ENCODE results near the gene HEBP2.
A peak's percentile ranks its signal among the peaks of the same experiment; 100 is the strongest.

Gene HEBP2

DNA sequence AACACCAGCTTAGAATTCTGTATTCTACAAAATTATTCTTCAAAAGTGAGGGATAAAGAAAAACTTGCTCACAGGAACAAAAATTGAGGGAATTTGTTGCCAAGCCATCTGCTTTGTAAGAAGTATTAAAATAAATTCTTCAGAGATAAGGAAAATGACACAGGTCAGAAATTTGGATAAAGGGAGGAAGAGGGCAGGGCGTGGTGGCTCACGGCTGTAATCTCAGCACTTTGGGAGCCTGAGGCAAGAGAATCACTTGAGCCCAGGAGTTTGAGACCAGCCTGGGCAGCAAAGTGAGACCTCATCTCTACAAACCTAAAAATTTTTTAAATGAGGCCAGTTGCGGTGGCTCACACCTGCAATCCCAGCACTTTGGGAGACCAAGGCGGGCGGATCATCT is 14.5 kb upstream of the HEBP2 start:
- no peak overlapping the region for H3K27ac ChIP-seq (ENCODE audit: low read length)
- H3K27me3 ChIP-seq (ENCODE audit: low read depth, low read length), result no peaks in the 10 kb centered on the region
- no peak overlapping the region for H3K4me2 ChIP-seq (ENCODE audit: low read length)
- TF ChIP-seq CTCF (IDR thresholded peaks at IDR 0.05; ENCODE audit: low read depth, low read length) (no peak), EZH2phosphoT487 (IDR thresholded peaks at IDR 0.05; ENCODE audit: low read depth) (no peak)
- H2AFZ ChIP-seq (ENCODE audit: low read depth, low read length), result no peak overlapping the region
- H3K9me3 ChIP-seq (ENCODE audit: insufficient read depth, low read length), result no peaks in the 10 kb centered on the region
- H3K4me3 ChIP-seq (ENCODE audit: low read length), result no peak overlapping the region
- H3K4me1 ChIP-seq (ENCODE audit: low read length), result peaks cover 8% of the 10 kb centered on the region
- H3K79me2 ChIP-seq (ENCODE audit: low read length), result no peaks in the 10 kb centered on the region
- no peaks in the 10 kb centered on the region for H3K36me3 ChIP-seq (replicated peaks; ENCODE audit: low read depth, low read length)
- H3K9ac ChIP-seq (ENCODE audit: low read length), result no peak overlapping the region
- no peaks in the 10 kb centered on the region for H4K20me1 ChIP-seq (ENCODE audit: insufficient read depth, low read length)

GRCh38 chr6:138393871-138394783 is 9.9 kb upstream of the HEBP2 start:
- no peaks in the 10 kb centered on the region for H3K27me3 ChIP-seq (ENCODE audit: low read depth, low read length)
- no peak for TF ChIP-seq EZH2phosphoT487 (IDR thresholded peaks at IDR 0.05; ENCODE audit: low read depth)
- TF ChIP-seq CTCF (IDR thresholded peaks at IDR 0.05; ENCODE audit: low read depth, low read length), result no peak
- H3K4me1 ChIP-seq (ENCODE audit: low read length), result peaks cover 8% of the 10 kb centered on the region
- H3K4me3 ChIP-seq (ENCODE audit: low read length), result no peak overlapping the region
- H4K20me1 ChIP-seq (ENCODE audit: insufficient read depth, low read length), result no peaks in the 10 kb centered on the region
- no peaks in the 10 kb centered on the region for H3K79me2 ChIP-seq (ENCODE audit: low read length)
- peak overlapping the region; percentile 9; the same call in 1 of the 2 replicates for H3K4me2 ChIP-seq (ENCODE audit: low read length)
- H2AFZ ChIP-seq (ENCODE audit: low read depth, low read length), result no peak overlapping the region; the same call in 1 of the 2 replicates
- no peaks in the 10 kb centered on the region for H3K36me3 ChIP-seq (replicated peaks; ENCODE audit: low read depth, low read length)
- H3K27ac ChIP-seq (ENCODE audit: low read length), result no peak overlapping the region
- no peaks in the 10 kb centered on the region for H3K9me3 ChIP-seq (ENCODE audit: insufficient read depth, low read length)
- no peak overlapping the region for H3K9ac ChIP-seq (ENCODE audit: low read length)

DNA sequence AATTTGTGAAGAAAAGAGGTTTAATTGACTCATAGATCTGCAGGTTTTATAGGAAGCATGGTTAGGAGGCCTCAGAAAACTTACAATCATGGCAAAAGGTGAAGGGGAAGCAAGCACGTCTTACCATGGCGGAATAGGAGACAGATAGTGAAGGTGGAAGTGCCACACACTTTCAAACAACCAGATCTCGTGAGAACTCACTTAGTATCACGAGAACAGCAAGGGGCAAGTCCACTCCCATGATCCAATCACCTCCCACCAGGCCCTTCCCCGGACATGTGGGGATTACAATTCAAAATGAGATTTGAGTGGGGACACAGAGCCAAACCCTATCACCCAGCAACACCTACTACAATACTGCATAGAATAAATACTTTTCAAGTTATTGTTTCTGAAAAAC is 7.3 kb upstream of the HEBP2 start:
- H3K4me1 ChIP-seq (ENCODE audit: low read length), result peaks cover 8% of the 10 kb centered on the region
- no peak overlapping the region for H3K27ac ChIP-seq (ENCODE audit: low read length)
- H4K20me1 ChIP-seq (ENCODE audit: insufficient read depth, low read length), result no peaks in the 10 kb centered on the region
- H3K36me3 ChIP-seq (replicated peaks; ENCODE audit: low read depth, low read length), result no peaks in the 10 kb centered on the region
- TF ChIP-seq CTCF (IDR thresholded peaks at IDR 0.05; ENCODE audit: low read depth, low read length) (no peak), EZH2phosphoT487 (IDR thresholded peaks at IDR 0.05; ENCODE audit: low read depth) (no peak)
- H3K4me2 ChIP-seq (ENCODE audit: low read length), result no peak overlapping the region
- H3K9ac ChIP-seq (ENCODE audit: low read length), result no peak overlapping the region
- no peak overlapping the region for H2AFZ ChIP-seq (ENCODE audit: low read depth, low read length)
- H3K79me2 ChIP-seq (ENCODE audit: low read length), result no peaks in the 10 kb centered on the region
- H3K9me3 ChIP-seq (ENCODE audit: insufficient read depth, low read length), result no peaks in the 10 kb centered on the region
- H3K27me3 ChIP-seq (ENCODE audit: low read depth, low read length), result no peaks in the 10 kb centered on the region
- H3K4me3 ChIP-seq (ENCODE audit: low read length), result no peak overlapping the region

DNA sequence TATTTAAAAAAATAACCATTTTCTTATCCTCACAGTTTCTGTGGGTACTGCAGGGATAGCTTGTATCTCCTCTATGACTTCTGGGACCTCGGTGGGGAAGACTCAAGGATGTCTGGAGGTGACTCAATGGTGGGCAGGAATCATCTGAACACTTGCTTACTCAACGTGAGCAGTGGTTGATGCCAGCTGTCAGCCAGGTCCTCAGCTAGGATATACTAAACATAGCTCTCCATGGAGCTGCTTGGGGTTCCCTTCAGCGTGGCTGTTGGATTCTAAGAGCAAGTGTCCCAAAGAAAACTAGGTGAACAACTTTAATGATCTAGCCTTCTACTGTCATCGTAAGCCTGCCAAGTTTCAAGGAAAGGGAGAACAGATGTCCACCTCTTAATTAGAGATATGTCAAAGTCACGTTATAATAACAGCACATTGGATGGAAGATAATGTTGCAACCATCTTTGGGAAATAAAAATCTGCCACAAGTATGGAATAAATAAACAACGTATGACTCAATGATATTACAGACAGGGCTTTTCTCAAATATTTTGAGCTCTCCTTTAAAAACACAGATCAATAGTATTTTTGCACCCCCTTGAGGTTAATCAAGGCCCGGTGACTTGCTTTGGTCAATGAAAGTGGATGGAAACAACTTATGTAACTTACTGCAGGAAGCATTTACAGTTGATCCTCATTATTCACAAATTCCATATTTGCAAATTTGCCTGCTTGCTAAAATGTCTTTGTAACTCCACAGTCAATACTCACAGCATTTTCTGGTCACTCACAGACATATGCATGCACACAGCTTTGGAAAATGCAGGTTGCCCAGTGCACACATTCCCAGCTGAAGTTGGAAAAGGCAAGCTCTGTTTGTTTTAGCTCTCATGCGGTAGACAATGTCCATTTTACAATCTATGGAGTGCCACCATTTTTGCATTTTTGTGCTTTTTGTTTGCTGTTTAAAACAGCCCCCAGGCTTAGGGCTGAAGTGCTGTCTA is 6.6 kb upstream of the HEBP2 start:
- H3K4me1 ChIP-seq (ENCODE audit: low read length), result peaks cover 8% of the 10 kb centered on the region
- no peaks in the 10 kb centered on the region for H3K36me3 ChIP-seq (replicated peaks; ENCODE audit: low read depth, low read length)
- no peak overlapping the region for H3K27ac ChIP-seq (ENCODE audit: low read length)
- H3K9me3 ChIP-seq (ENCODE audit: insufficient read depth, low read length), result no peaks in the 10 kb centered on the region
- TF ChIP-seq EZH2phosphoT487 (IDR thresholded peaks at IDR 0.05; ENCODE audit: low read depth), result no peak
- TF ChIP-seq CTCF (IDR thresholded peaks at IDR 0.05; ENCODE audit: low read depth, low read length), result no peak
- no peaks in the 10 kb centered on the region for H3K27me3 ChIP-seq (ENCODE audit: low read depth, low read length)
- H4K20me1 ChIP-seq (ENCODE audit: insufficient read depth, low read length), result no peaks in the 10 kb centered on the region
- H3K4me3 ChIP-seq (ENCODE audit: low read length), result no peak overlapping the region
- H3K9ac ChIP-seq (ENCODE audit: low read length), result no peak overlapping the region
- no peak overlapping the region for H2AFZ ChIP-seq (ENCODE audit: low read depth, low read length)
- H3K4me2 ChIP-seq (ENCODE audit: low read length), result no peak overlapping the region
- H3K79me2 ChIP-seq (ENCODE audit: low read length), result no peaks in the 10 kb centered on the region

Measured in OCI-LY3 (cell line).